ENCODE results near the gene NFIC. TPM values are rescaled to one million over a fixed set of nuclear protein-coding genes. Genes with fewer than 3 reads are reported as not detected.

NFIC gene
- total and polyA plus RNA-seq, 4 donors = 40.4 to 208 (median 49.8) TPM

DNA sequence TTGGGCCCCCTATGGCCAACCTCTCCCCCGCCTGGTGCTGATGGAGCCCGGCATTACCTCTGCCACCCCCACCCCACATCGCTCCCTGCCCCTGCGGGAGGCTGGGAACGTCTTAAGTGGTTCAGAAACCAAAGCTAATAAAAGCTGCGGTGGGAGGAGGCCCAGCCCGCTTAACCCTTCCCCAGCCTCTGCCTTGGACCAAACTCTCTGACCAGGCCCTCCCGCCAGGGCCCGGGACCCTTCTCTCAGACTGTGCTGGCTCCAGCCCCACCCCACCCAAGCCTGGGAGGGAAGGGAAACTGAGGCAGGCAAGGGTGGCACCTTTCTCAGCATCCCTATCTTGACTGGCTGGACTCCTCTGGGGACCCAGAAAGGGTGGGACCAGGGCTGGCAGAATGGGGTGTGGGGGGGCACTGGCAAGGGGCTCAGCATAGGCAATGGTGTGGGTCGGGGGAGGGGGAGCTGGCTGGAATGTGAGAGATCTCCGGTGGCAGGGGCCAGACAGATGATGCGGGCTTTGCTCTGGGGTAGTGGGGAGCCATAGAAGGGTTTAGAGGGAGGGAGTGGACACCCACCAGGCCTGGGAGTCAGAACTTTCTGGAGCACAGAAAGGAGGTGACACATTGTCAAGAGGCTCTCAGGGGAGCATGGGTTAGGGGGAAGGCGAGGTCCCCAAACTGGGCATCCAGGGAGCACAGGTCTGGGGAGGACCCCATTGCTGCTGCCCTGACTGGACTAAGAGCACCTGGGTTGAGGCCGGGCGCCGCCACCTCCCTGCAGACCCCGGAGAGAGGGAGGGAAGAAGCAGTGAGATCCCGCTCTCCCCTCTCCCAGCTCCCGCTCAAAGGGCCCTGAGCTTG lies 92.1 kb downstream of the NFIC start:
- TF ChIP-seq, protein P1, sequence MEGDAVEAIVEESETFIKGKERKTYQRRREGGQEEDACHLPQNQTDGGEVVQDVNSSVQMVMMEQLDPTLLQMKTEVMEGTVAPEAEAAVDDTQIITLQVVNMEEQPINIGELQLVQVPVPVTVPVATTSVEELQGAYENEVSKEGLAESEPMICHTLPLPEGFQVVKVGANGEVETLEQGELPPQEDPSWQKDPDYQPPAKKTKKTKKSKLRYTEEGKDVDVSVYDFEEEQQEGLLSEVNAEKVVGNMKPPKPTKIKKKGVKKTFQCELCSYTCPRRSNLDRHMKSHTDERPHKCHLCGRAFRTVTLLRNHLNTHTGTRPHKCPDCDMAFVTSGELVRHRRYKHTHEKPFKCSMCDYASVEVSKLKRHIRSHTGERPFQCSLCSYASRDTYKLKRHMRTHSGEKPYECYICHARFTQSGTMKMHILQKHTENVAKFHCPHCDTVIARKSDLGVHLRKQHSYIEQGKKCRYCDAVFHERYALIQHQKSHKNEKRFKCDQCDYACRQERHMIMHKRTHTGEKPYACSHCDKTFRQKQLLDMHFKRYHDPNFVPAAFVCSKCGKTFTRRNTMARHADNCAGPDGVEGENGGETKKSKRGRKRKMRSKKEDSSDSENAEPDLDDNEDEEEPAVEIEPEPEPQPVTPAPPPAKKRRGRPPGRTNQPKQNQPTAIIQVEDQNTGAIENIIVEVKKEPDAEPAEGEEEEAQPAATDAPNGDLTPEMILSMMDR (IDR thresholded peaks at IDR 0.05; ENCODE audit: control extremely low read depth, extremely low read depth) = no peak
- Histone ChIP-seq H3K27me3 (ENCODE audit: control insufficient read depth in 3 of 3, insufficient read depth in 3 of 3, low read length in 2 of 3) (no peaks in the 10 kb centered on the region), H3K4me3 (no peak overlapping the region), H3K27ac (ENCODE audit: low read depth in 1 of 2, low read length in 1 of 2) (peak overlapping the region; percentile 68 to 89), H3K36me3 (ENCODE audit: control insufficient read depth in 4 of 4, insufficient read depth in 4 of 4, low read length in 4 of 4) (peaks cover 11 to 57% (median 18%) of the 10 kb centered on the region in 4 donors), H3K9me3 (ENCODE audit: control insufficient read depth in 4 of 4, insufficient read depth in 3 of 4, low read length in 3 of 4) (no peaks in the 10 kb centered on the region), H3K9ac (ENCODE audit: insufficient read depth in 1 of 2, low read length in 2 of 2) (peak overlapping the region in 1 of 2 donors; percentile 77), H3K4me1 (ENCODE audit: control insufficient read depth in 5 of 5, insufficient read depth in 5 of 5, low read length in 5 of 5) (peaks cover 0 to 43% (median 9%) of the 10 kb centered on the region in 5 donors)
- DNase-seq (peak; percentile 64 to 65 (median 65)), ATAC-seq (ENCODE audit: insufficient read depth, low FRiP score) (no peak)
- 57 to 69% methylated on average over 18 to 19 of the region's 19 CpGs for WGBS, 2 donors

GRCh38 chr19:3459089-3459881 lies 92.9 kb downstream of the NFIC start:
- Histone ChIP-seq H3K36me3 (ENCODE audit: control insufficient read depth in 4 of 4, insufficient read depth in 4 of 4, low read length in 4 of 4) (peaks cover 11 to 57% (median 16%) of the 10 kb centered on the region in 4 donors), H3K4me1 (ENCODE audit: control insufficient read depth in 5 of 5, insufficient read depth in 5 of 5, low read length in 5 of 5) (peaks cover 0 to 46% (median 9%) of the 10 kb centered on the region in 5 donors), H3K27ac (ENCODE audit: low read depth in 1 of 2, low read length in 1 of 2) (peak overlapping the region; percentile 68 to 89)

DNA sequence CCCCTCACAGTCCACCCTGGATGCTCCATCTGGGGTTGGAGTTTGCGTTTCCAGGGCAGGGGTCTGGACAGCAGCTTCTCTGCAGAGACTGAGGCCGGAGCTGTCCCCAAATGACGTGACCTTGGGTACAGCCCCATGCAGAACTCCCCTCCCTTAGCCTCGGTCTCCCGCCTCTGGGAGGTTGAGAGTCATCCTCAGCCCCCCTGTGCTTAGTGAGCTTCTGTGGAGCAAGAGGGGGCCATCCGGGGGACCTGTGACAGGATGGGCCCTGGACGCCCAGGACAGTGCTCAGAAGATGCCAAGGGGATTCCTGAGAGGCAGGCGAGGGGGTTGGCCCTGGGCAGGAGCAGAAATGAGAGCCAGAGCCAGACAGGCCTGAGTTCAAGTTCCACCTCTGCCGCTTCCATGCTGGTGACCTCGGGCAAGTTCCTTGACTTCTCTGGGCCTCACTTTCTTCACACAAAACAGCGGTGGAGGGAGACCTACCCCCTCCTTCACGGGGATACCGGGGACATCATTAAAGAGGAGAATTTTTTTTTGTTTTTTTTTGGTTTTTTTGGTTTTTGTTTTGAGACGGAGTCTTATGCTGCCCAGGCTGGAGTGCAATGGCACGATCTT lies 93.7 kb downstream of the NFIC start:
- Histone ChIP-seq H3K36me3 (ENCODE audit: control insufficient read depth in 4 of 4, insufficient read depth in 4 of 4, low read length in 4 of 4) (peaks cover 6 to 53% (median 12%) of the 10 kb centered on the region in 4 donors), H3K27ac (ENCODE audit: low read depth in 1 of 2, low read length in 1 of 2) (peak overlapping the region; percentile 9 to 43), H3K4me1 (ENCODE audit: control insufficient read depth in 5 of 5, insufficient read depth in 5 of 5, low read length in 5 of 5) (peaks cover 0 to 46% (median 9%) of the 10 kb centered on the region in 5 donors), H3K9ac (ENCODE audit: insufficient read depth in 1 of 2, low read length in 2 of 2) (no peak overlapping the region), H3K9me3 (ENCODE audit: control insufficient read depth in 4 of 4, insufficient read depth in 3 of 4, low read length in 3 of 4) (no peaks in the 10 kb centered on the region), H3K27me3 (ENCODE audit: control insufficient read depth in 3 of 3, insufficient read depth in 3 of 3, low read length in 2 of 3) (no peaks in the 10 kb centered on the region), H3K4me3 (no peak overlapping the region)
- DNase-seq = no peak
- WGBS, 2 donors = 83 to 89% methylated on average over 15 of the region's 15 CpGs
- no peak for ATAC-seq (ENCODE audit: insufficient read depth, low FRiP score)
- TF ChIP-seq, protein P1 (IDR thresholded peaks at IDR 0.05; ENCODE audit: control extremely low read depth, extremely low read depth) = no peak

More at GRCh38 chr19:3459089-3459881, 92.9 kb downstream of the NFIC start:
- Histone ChIP-seq H3K27me3 (ENCODE audit: control insufficient read depth in 3 of 3, insufficient read depth in 3 of 3, low read length in 2 of 3) (no peaks in the 10 kb centered on the region), H3K9ac (ENCODE audit: insufficient read depth in 1 of 2, low read length in 2 of 2) (peak overlapping the region in 1 of 2 donors; percentile 77), H3K9me3 (ENCODE audit: control insufficient read depth in 4 of 4, insufficient read depth in 3 of 4, low read length in 3 of 4) (no peaks in the 10 kb centered on the region), H3K4me3 (no peak overlapping the region)
- peak; percentile 80 for ATAC-seq (ENCODE audit: insufficient read depth, low FRiP score)
- peak; percentile 95 to 98 (median 97) for DNase-seq
- 44 to 47% methylated on average over 25 to 26 of the region's 26 CpGs for WGBS, 2 donors
- TF ChIP-seq, protein P1 (IDR thresholded peaks at IDR 0.05; ENCODE audit: control extremely low read depth, extremely low read depth) = no peak
